ENCODE data around the gene PAPOLA.

- TF ChIP-seq CTCF (conservative IDR thresholded peaks at IDR 0.05) = no peak
- TF ChIP-seq ZFX (IDR thresholded peaks at IDR 0.05) = no peak
These were observed 46.6 kb upstream of the PAPOLA start for GRCh38 chr14:96455588-96455987.

All from C4-2B (cell line).